GM12878 (cell line): ENCODE data around the gene IFNA2. TPM values are rescaled to one million over a fixed set of nuclear protein-coding genes. Genes with fewer than 3 reads are reported as not detected.

Experiments
- DPF2 ChIP-seq: fragments of 450-650 bp; IDR thresholded peaks from 2 replicates; pipeline ENCODE4 v1.6.1; 2017; ENCODE audit warnings: mild to moderate bottlenecking
- EGR1 ChIP-seq, 2 experiments: IDR thresholded peaks; 1 replicate in 1 of 2; 2 replicates in 1 of 2; pipeline ENCODE4 v1.6.1; 2011 to 2012; ENCODE audit warnings: low read depth in 2 of 2, low read length in 2 of 2, borderline replicate concordance in 1 of 2, mild to moderate bottlenecking in 1 of 2, moderate library complexity in 1 of 2
- EP300 ChIP-seq, 2 experiments: fragments of 150-350 bp in 1 of 2; IDR thresholded peaks; 2 replicates each; pipeline ENCODE4 v1.6.1; 2011 to 2012; ENCODE audit warnings: low read depth in 2 of 2, low read length in 2 of 2, borderline replicate concordance in 1 of 2, improper control_type of control experiment in 1 of 2, inconsistent platforms in 1 of 2; ENCODE audit not compliant: control insufficient read depth in 1 of 2
- MYB ChIP-seq: fragments of 150-350 bp; IDR thresholded peaks from 2 replicates; pipeline ENCODE4 v1.6.1; 2014; ENCODE audit warnings: mild to moderate bottlenecking, low read depth, low read length, borderline replicate concordance
- STAT1 ChIP-seq: fragments of 450-650 bp; conservative IDR thresholded peaks from 2 replicates; pipeline ENCODE4 v1.6.1; 2014; ENCODE audit warnings: antibody characterized with exemption, mild to moderate bottlenecking
- TARDBP ChIP-seq: IDR thresholded peaks from 2 replicates; pipeline ENCODE4 v1.6.1; 2016; ENCODE audit warnings: borderline replicate concordance
- ZNF217 ChIP-seq: fragments of 450-650 bp; IDR thresholded peaks from 2 replicates; pipeline ENCODE4 v1.6.1; 2017; ENCODE audit warnings: antibody characterized with exemption, mild to moderate bottlenecking
- polyA plus RNA-seq, 11 experiments: library from polyadenylated mRNA; depleted of rRNA in 4 of 11; unstranded in 6 of 11; stranded (reverse) in 5 of 11; fragments of >200 nt; fragmentation: Nextera tagmentation in 4 of 11; fragmentation: Illumina TruSeq in 1 of 11; extraction: Ambion mirVana in 4 of 11; extraction: Trizol in 1 of 11; gene quantifications; 1 replicate in 1 of 11; 2 replicates in 10 of 11; pipeline versions ENCODE4 v1.2.1 to v1.2.3, GENCODE V29; 2011 to 2016; ENCODE audit warnings: inconsistent platforms in 2 of 11, missing spikeins in 2 of 11, low read depth in 1 of 11
- total RNA-seq, 4 experiments: library from RNA; depleted of rRNA in 3 of 4; stranded (reverse); fragments of >200 nt in 3 of 4; fragmentation: Illumina TruSeq in 1 of 4; extraction: Trizol in 1 of 4; gene quantifications; 2 replicates each; pipeline versions ENCODE4 v1.2.1 to v1.2.3, GENCODE V29; 2013 to 2021
- TF ChIP-seq, protein P1 (sequence below): fragments of 450-650 bp; IDR thresholded peaks from 2 replicates; pipeline ENCODE4 v1.6.1; 2018; ENCODE audit warnings: borderline replicate concordance, mild to moderate bottlenecking; ENCODE audit not compliant: partially characterized antibody

The IFNA2 gene
- total and polyA plus RNA-seq, 10 of the 15 experiments (the other 5 are each of a cell fraction or from before 2014, with no cell fraction given), result 0.26 to 2.8 (median 0.66) TPM; not detected in 2

GRCh38 chr9:21357479-21358460, 27.4 kb downstream of the IFNA2 start (continued):
- TF ChIP-seq ZNF217 (peak; percentile 52; the same call in 1 of the 2 replicates), EP300 (IDR thresholded peaks at IDR 0.05; ENCODE audit: borderline replicate concordance in 1 of 2, control insufficient read depth in 1 of 2, low read depth in 2 of 2, low read length in 2 of 2) (peak in 1 of 2 experiments; percentile 62; a peak in 1 of 4 replicates), EGR1 (IDR thresholded peaks at IDR 0.05; ENCODE audit: borderline replicate concordance in 1 of 2, low read depth in 2 of 2, low read length in 2 of 2) (no peak), MYB (no peak), STAT1 (no peak), TARDBP (no peak), DPF2 (peak; percentile 80; the same call in 1 of the 2 replicates)
- TF ChIP-seq, protein P1, sequence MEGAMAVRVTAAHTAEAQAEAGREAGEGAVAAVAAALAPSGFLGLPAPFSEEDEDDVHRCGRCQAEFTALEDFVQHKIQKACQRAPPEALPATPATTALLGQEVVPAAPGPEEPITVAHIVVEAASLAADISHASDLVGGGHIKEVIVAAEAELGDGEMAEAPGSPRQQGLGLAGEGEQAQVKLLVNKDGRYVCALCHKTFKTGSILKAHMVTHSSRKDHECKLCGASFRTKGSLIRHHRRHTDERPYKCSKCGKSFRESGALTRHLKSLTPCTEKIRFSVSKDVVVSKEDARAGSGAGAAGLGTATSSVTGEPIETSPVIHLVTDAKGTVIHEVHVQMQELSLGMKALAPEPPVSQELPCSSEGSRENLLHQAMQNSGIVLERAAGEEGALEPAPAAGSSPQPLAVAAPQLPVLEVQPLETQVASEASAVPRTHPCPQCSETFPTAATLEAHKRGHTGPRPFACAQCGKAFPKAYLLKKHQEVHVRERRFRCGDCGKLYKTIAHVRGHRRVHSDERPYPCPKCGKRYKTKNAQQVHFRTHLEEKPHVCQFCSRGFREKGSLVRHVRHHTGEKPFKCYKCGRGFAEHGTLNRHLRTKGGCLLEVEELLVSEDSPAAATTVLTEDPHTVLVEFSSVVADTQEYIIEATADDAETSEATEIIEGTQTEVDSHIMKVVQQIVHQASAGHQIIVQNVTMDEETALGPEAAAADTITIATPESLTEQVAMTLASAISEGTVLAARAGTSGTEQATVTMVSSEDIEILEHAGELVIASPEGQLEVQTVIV, result no peak
